Suprapubic skin (tissue), 4 donors: ENCODE results near the gene COG5.

Experiments
- CTCF ChIP-seq, 2 donors: fragments of 200-600 bp in 1 of 2; fragments of 450-650 bp in 1 of 2; sonication (generic) in 1 of 2; IDR thresholded peaks; one replicate each; pipeline ENCODE4 v1.5.1; 2016 to 2019; ENCODE audit warnings: antibody characterized with exemption in 2 of 2, mild to moderate bottlenecking in 1 of 2, moderate library complexity in 1 of 2
- POLR2A ChIP-seq, 2 donors: fragments of 450-650 bp; IDR thresholded peaks; one replicate each; pipeline ENCODE4 v1.6.1; 2017; ENCODE audit warnings: antibody characterized with exemption in 2 of 2, mild to moderate bottlenecking in 2 of 2, moderate library complexity in 2 of 2
- POLR2AphosphoS5 ChIP-seq, 3 donors: sonication (generic); formaldehyde crosslinking; IDR thresholded peaks; one replicate each; pipeline ENCODE4 v1.6.1; 2017; ENCODE audit warnings: antibody characterized with exemption in 3 of 3

GRCh38 chr7:107479303-107479702 is 84.4 kb downstream of the COG5 start:
- TF ChIP-seq CTCF (IDR thresholded peaks at IDR 0.05), result no peak
- no peak for TF ChIP-seq POLR2A (IDR thresholded peaks at IDR 0.05)
- TF ChIP-seq POLR2AphosphoS5 (IDR thresholded peaks at IDR 0.05), result no peak
